SK-N-SH treated with all-trans-retinoic acid at 6 μM for 48 hours (cell line): ENCODE results near the gene DHCR7.

Experiments used
- ATAC-seq: fragments of 200-7000 bp; cut with Tn5 transposase; 3 replicates; pipeline ENCODE4 v1.9.1; 2020; ENCODE audit warnings: mild to moderate bottlenecking, moderate library complexity
- ARNTL ChIP-seq: fragments of 450-650 bp; formaldehyde crosslinking; IDR thresholded peaks from 2 replicates; pipeline ENCODE4 v1.5.0; 2020; ENCODE audit warnings: low read depth, mild to moderate bottlenecking, moderate library complexity, borderline replicate concordance
- BACH2 ChIP-seq: fragments of 250-450 bp; sonication (Bioruptor Pico); IDR thresholded peaks from 2 replicates; pipeline ENCODE4 v1.9.0; 2021; ENCODE audit warnings: mild to moderate bottlenecking, borderline replicate concordance
- CSDC2 ChIP-seq: fragments of 250-450 bp; sonication (Bioruptor Pico); IDR thresholded peaks from 2 replicates; pipeline ENCODE4 v1.5.0; 2020; ENCODE audit warnings: mild to moderate bottlenecking, moderate library complexity
- GLIS3 ChIP-seq: fragments of 250-450 bp; sonication (Bioruptor Pico); IDR thresholded peaks from 2 replicates; pipeline ENCODE4 v1.5.0; 2020; ENCODE audit warnings: mild to moderate bottlenecking, moderate library complexity
- ISL1 ChIP-seq: fragments of 250-450 bp; sonication (Bioruptor Pico); IDR thresholded peaks from 2 replicates; pipeline ENCODE4 v2.1.2; 2022; ENCODE audit warnings: mild to moderate bottlenecking, moderate library complexity
- OSR1 ChIP-seq: fragments of 250-450 bp; sonication (Bioruptor Pico); IDR thresholded peaks from 2 replicates; pipeline ENCODE4 v1.8.0; 2022; ENCODE audit warnings: moderate library complexity, mild to moderate bottlenecking, inconsistent platforms
- RARB ChIP-seq: fragments of 250-450 bp; sonication (Bioruptor Pico); IDR thresholded peaks from 2 replicates; pipeline ENCODE4 v1.8.0; 2021; ENCODE audit warnings: mild to moderate bottlenecking, moderate library complexity
- SNAI2 ChIP-seq: fragments of 250-450 bp; sonication (Bioruptor Pico); IDR thresholded peaks from 2 replicates; pipeline ENCODE4 v1.5.0; 2020; ENCODE audit warnings: mild to moderate bottlenecking, moderate library complexity
- TCF4 ChIP-seq: fragments of 250-450 bp; sonication (Bioruptor Pico); IDR thresholded peaks from 2 replicates; pipeline ENCODE4 v1.8.0; 2021; ENCODE audit warnings: mild to moderate bottlenecking, moderate library complexity, borderline replicate concordance
- TOX ChIP-seq: fragments of 250-450 bp; sonication (Bioruptor Pico); IDR thresholded peaks from 2 replicates; pipeline ENCODE4 v1.8.0; 2021; ENCODE audit warnings: mild to moderate bottlenecking, moderate library complexity, borderline replicate concordance
- ZC3H10 ChIP-seq: fragments of 250-450 bp; sonication (Bioruptor Pico); IDR thresholded peaks from 2 replicates; pipeline ENCODE4 v1.5.1; 2021; ENCODE audit warnings: mild to moderate bottlenecking, moderate library complexity
- ZFP30 ChIP-seq: fragments of 450-650 bp; formaldehyde crosslinking; IDR thresholded peaks from 2 replicates; pipeline ENCODE4 v1.5.0; 2022; ENCODE audit warnings: mild to moderate bottlenecking, moderate library complexity
- TF ChIP-seq, protein P1 (sequence below): fragments of 250-450 bp; sonication (Bioruptor Pico); IDR thresholded peaks from 2 replicates; pipeline ENCODE4 v1.5.1; 2021; ENCODE audit warnings: mild to moderate bottlenecking, moderate library complexity
- TF ChIP-seq, protein P2 (sequence below): fragments of 250-450 bp; sonication (Bioruptor Pico); IDR thresholded peaks from 2 replicates; pipeline ENCODE4 v1.8.0; 2020; ENCODE audit warnings: mild to moderate bottlenecking, moderate library complexity, borderline replicate concordance
- TF ChIP-seq, protein P3 (sequence below): fragments of 250-450 bp; sonication (Bioruptor Pico); IDR thresholded peaks from 2 replicates; pipeline ENCODE4 v1.5.0; 2020; ENCODE audit warnings: mild to moderate bottlenecking, moderate library complexity
- TF ChIP-seq, protein P4 (sequence below): fragments of 250-450 bp; sonication (Bioruptor Pico); IDR thresholded peaks from 2 replicates; pipeline ENCODE4 v1.8.0; 2021; ENCODE audit warnings: low read depth, mild to moderate bottlenecking, moderate library complexity, borderline replicate concordance
- TF ChIP-seq, protein P5 (sequence below): fragments of 250-450 bp; sonication (Bioruptor Pico); IDR thresholded peaks from 2 replicates; pipeline ENCODE4 v1.5.1; 2020; ENCODE audit warnings: low read depth, mild to moderate bottlenecking, moderate library complexity

The DHCR7 gene

DNA sequence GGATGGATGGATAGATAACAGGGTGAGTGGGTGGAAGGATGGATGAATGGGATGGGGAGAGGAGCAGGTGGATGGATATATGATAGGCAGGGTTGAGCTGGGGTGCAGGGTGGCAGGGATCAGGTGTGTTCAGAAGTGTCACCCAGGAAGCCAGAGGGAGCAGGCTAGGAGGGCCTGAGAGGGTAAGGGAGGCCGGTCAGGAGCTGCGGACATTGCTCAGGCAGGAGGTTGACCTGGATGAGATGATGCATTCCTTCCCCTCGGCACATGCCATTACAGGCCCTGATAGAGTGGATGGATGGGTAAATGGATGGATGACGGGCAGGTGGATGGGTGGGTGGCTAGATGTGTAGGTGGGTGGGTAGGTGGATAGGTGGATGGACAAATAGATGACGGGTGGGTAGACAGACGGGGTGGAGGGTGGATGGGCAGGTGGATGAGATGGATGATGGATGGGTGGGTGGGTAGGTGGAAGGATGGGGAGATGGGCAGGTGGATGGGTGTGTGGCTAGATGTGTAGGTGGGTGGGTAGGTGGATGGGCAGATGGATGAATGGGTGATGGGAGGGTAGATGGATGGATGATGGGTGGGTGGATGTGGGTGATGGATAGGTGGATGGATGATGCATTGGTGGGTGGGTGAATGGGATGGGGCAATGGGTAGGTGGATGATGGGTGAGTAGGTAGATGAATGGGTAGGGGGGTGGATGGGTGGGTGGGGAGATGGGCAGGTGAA lies 8.0 kb downstream of the DHCR7 start:
- no peak for ATAC-seq
- TF ChIP-seq RARB (CRISPR knock-in tag): no peak
- no peak for TF ChIP-seq GLIS3 (CRISPR knock-in tag)
- TF ChIP-seq ZC3H10 (CRISPR knock-in tag): no peak
- TF ChIP-seq ZFP30 (CRISPR knock-in tag): no peak
- no peak for TF ChIP-seq TCF4 (CRISPR knock-in tag)
- TF ChIP-seq CSDC2 (CRISPR knock-in tag): no peak
- TF ChIP-seq, protein P1, sequence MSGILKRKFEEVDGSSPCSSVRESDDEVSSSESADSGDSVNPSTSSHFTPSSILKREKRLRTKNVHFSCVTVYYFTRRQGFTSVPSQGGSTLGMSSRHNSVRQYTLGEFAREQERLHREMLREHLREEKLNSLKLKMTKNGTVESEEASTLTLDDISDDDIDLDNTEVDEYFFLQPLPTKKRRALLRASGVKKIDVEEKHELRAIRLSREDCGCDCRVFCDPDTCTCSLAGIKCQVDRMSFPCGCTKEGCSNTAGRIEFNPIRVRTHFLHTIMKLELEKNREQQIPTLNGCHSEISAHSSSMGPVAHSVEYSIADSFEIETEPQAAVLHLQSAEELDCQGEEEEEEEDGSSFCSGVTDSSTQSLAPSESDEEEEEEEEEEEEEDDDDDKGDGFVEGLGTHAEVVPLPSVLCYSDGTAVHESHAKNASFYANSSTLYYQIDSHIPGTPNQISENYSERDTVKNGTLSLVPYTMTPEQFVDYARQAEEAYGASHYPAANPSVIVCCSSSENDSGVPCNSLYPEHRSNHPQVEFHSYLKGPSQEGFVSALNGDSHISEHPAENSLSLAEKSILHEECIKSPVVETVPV (CRISPR knock-in tag): no peak
- TF ChIP-seq ARNTL: no peak
- TF ChIP-seq, protein P2, sequence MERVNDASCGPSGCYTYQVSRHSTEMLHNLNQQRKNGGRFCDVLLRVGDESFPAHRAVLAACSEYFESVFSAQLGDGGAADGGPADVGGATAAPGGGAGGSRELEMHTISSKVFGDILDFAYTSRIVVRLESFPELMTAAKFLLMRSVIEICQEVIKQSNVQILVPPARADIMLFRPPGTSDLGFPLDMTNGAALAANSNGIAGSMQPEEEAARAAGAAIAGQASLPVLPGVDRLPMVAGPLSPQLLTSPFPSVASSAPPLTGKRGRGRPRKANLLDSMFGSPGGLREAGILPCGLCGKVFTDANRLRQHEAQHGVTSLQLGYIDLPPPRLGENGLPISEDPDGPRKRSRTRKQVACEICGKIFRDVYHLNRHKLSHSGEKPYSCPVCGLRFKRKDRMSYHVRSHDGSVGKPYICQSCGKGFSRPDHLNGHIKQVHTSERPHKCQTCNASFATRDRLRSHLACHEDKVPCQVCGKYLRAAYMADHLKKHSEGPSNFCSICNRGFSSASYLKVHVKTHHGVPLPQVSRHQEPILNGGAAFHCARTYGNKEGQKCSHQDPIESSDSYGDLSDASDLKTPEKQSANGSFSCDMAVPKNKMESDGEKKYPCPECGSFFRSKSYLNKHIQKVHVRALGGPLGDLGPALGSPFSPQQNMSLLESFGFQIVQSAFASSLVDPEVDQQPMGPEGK (CRISPR knock-in tag): no peak
- TF ChIP-seq BACH2 (CRISPR knock-in tag): no peak
- TF ChIP-seq, all 23 proteins: peak for 0

DNA sequence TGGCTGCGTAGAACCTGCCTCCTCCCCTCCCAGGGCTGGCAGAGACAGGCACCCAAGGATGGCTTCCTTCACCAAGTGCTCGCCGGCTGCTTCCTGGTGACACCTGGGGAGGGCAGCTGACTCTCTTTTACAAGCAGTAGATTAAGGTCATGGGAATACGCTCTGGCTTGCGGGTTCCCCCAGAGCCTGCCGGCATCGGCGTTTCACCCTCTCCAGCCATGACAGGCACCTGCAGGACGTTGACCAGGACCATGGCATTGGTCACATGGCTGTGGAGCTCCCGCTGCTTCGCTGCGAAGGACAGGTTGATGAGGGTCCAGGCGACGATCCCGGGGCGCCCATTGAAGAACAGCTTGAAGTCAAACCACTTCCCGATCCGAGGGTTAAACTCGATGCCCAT lies 9.5 kb downstream of the DHCR7 start:
- no peak for ATAC-seq
- TF ChIP-seq, protein P3, sequence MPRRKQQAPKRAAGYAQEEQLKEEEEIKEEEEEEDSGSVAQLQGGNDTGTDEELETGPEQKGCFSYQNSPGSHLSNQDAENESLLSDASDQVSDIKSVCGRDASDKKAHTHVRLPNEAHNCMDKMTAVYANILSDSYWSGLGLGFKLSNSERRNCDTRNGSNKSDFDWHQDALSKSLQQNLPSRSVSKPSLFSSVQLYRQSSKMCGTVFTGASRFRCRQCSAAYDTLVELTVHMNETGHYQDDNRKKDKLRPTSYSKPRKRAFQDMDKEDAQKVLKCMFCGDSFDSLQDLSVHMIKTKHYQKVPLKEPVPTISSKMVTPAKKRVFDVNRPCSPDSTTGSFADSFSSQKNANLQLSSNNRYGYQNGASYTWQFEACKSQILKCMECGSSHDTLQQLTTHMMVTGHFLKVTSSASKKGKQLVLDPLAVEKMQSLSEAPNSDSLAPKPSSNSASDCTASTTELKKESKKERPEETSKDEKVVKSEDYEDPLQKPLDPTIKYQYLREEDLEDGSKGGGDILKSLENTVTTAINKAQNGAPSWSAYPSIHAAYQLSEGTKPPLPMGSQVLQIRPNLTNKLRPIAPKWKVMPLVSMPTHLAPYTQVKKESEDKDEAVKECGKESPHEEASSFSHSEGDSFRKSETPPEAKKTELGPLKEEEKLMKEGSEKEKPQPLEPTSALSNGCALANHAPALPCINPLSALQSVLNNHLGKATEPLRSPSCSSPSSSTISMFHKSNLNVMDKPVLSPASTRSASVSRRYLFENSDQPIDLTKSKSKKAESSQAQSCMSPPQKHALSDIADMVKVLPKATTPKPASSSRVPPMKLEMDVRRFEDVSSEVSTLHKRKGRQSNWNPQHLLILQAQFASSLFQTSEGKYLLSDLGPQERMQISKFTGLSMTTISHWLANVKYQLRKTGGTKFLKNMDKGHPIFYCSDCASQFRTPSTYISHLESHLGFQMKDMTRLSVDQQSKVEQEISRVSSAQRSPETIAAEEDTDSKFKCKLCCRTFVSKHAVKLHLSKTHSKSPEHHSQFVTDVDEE (CRISPR knock-in tag): no peak
- TF ChIP-seq RARB (CRISPR knock-in tag) (no peak), ISL1 (CRISPR knock-in tag) (no peak), BACH2 (CRISPR knock-in tag) (no peak), OSR1 (CRISPR knock-in tag) (no peak), SNAI2 (CRISPR knock-in tag) (no peak), CSDC2 (CRISPR knock-in tag) (no peak), TOX (CRISPR knock-in tag) (no peak)
- TF ChIP-seq, protein P4, sequence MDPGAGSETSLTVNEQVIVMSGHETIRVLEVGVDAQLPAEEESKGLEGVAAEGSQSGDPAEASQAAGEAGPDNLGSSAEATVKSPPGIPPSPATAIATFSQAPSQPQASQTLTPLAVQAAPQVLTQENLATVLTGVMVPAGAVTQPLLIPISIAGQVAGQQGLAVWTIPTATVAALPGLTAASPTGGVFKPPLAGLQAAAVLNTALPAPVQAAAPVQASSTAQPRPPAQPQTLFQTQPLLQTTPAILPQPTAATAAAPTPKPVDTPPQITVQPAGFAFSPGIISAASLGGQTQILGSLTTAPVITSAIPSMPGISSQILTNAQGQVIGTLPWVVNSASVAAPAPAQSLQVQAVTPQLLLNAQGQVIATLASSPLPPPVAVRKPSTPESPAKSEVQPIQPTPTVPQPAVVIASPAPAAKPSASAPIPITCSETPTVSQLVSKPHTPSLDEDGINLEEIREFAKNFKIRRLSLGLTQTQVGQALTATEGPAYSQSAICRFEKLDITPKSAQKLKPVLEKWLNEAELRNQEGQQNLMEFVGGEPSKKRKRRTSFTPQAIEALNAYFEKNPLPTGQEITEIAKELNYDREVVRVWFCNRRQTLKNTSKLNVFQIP (CRISPR knock-in tag): no peak
- TF ChIP-seq, protein P1 (CRISPR knock-in tag): no peak
- TF ChIP-seq, protein P5, sequence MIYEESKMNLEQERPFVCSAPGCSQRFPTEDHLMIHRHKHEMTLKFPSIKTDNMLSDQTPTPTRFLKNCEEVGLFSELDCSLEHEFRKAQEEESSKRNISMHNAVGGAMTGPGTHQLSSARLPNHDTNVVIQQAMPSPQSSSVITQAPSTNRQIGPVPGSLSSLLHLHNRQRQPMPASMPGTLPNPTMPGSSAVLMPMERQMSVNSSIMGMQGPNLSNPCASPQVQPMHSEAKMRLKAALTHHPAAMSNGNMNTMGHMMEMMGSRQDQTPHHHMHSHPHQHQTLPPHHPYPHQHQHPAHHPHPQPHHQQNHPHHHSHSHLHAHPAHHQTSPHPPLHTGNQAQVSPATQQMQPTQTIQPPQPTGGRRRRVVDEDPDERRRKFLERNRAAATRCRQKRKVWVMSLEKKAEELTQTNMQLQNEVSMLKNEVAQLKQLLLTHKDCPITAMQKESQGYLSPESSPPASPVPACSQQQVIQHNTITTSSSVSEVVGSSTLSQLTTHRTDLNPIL: no peak
- TF ChIP-seq, protein P2 (CRISPR knock-in tag): no peak
